ENCODE data around the gene GPSM1. TPM values are rescaled to one million over a fixed set of nuclear protein-coding genes. Genes with fewer than 3 reads are reported as not detected.

Gene GPSM1
- total RNA-seq, 2 donors from 2014 or later, result 55.6 to 58.6 TPM

Other genes with a start within 250 kb of the GPSM1 start
- gene NACC2, start 232.2 kb upstream of the GPSM1 start, total RNA-seq, result 10 to 100 TPM; 28.6 to 38.5 TPM
- gene TMEM250, start 208.7 kb upstream of the GPSM1 start, total RNA-seq, result 10 to 100 TPM; 21.6 to 23.4 TPM
- not detected for gene LHX3, start 122.4 kb upstream of the GPSM1 start, total RNA-seq
- gene QSOX2, start 81.7 kb upstream of the GPSM1 start, total RNA-seq, result 1 to 10 TPM; 6.5 to 6.6 TPM
- gene CCDC187, start 23.4 kb upstream of the GPSM1 start, total RNA-seq, result not detected
- 10 to 100 TPM; 23.2 to 30.6 TPM for gene DNLZ, start 36.2 kb downstream of the GPSM1 start, total RNA-seq
- 1 to 10 TPM in 1 of 2 donors, under 1 TPM in 1; 0.86 to 2.4 TPM for gene CARD9, start 46.1 kb downstream of the GPSM1 start, total RNA-seq
- 1 to 10 TPM; 3.4 to 3.8 TPM for gene SNAPC4, start 72.6 kb downstream of the GPSM1 start, total RNA-seq
- gene ENTR1, start 83.1 kb downstream of the GPSM1 start, total RNA-seq, result 10 to 100 TPM; 18.1 to 26.6 TPM
- 10 to 100 TPM; 49.4 to 66.1 TPM for gene PMPCA, start 83.1 kb downstream of the GPSM1 start, total RNA-seq
- gene INPP5E, start 112.3 kb downstream of the GPSM1 start, total RNA-seq, result 10 to 100 TPM in 1 of 2 donors, 1 to 10 TPM in 1; 9.5 to 10.1 TPM
- 10 to 100 TPM; 27.4 to 40.8 TPM for gene SEC16A, start 155.5 kb downstream of the GPSM1 start, total RNA-seq
- 10 to 100 TPM; 22.7 to 36.0 TPM for gene NOTCH1, start 218.5 kb downstream of the GPSM1 start, total RNA-seq